Myometrial cell (primary cell): ENCODE measurements around the gene OR6C6. TPM values are rescaled to one million over a fixed set of nuclear protein-coding genes. Genes with fewer than 3 reads are reported as not detected.

Source experiments
- total RNA-seq: library from RNA; depleted of rRNA; stranded (reverse); fragments of >200 nt; gene quantifications from 2 replicates; pipeline ENCODE4 v1.2.3, GENCODE V29; 2015

OR6C6 gene
- total RNA-seq, result not detected in 2 replicates

DNA sequence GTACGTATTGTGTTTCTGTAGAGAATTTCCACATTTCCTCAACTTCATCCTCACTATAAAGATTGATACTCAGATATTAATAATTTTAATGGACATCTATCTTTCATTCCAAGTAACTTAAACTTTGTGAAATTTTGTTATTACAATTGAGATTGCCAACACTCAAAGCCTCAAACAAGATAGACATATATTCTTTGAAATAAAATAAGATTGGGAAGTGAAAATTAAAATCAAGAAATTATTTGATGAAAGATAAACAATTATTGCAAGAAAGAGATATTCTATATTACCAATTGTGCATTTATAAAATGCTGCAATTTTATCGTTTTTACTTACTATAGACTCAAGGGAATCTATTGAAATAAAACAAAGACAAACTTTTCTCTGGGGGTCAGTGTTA, at the start of gene OR6C6:
Gene OR6C6 (minus strand): TSS at position 101 of the 400 bp plus-strand sequence. CDS start 1,337 bp downstream, outside the sequence.

GRCh38 chr12:55330446-55330845, 34.1 kb upstream of the OR6C6 start, which contains the start of gene OR6C3:
Gene OR6C3 (plus strand): TSS chr12:55330746. CDS start chr12:55331701, 955 bp downstream.

DNA sequence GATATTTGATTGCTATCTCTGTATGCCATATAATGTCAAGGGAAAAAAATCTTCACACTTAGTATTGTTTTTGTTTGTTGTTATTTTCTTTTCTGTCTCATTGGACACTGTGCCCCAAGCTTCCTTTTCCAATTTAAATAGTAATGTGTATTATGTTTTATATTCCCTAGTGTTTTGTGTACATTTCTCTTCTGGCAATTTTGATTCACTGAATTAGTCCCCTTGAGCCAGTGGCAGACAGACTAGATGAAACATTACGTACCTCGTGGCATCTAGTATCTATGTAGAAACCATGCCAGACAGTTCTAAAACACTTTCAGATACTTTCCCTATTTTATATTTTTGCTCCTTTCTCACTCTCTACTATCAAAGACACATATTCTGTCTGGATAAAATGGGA, 17.7 kb upstream of the OR6C6 start, which contains the start of gene OR6C1:
Gene OR6C1 (plus strand): TSS at position 301 of the 400 bp plus-strand sequence. CDS start 6,257 bp downstream, outside the sequence.

GRCh38 chr12:55244309-55244708, 52.1 kb downstream of the OR6C6 start, which contains the start of gene OR6C74:
Gene OR6C74 (plus strand): TSS chr12:55244609. CDS start chr12:55247288, 2,679 bp downstream.

Other genes starting within 250 kb of the OR6C6 start
- not detected in 2 replicates for gene OR9K2, start 170.2 kb downstream of the OR6C6 start, total RNA-seq
- not detected in 2 replicates for gene OR10A7, start 75.5 kb downstream of the OR6C6 start, total RNA-seq
- gene OR6C74, start 52.0 kb downstream of the OR6C6 start, total RNA-seq, result not detected in 2 replicates
- gene OR6C1, start 17.8 kb upstream of the OR6C6 start, total RNA-seq, result not detected in 2 replicates
- not detected in 2 replicates for gene OR6C3, start 34.2 kb upstream of the OR6C6 start, total RNA-seq
- gene OR6C75, start 66.4 kb upstream of the OR6C6 start, total RNA-seq, result not detected in 2 replicates
- not detected in 2 replicates for gene OR6C65, start 104.0 kb upstream of the OR6C6 start, total RNA-seq
- not detected in 2 replicates for gene OR6C76, start 129.7 kb upstream of the OR6C6 start, total RNA-seq
- gene OR6C2, start 147.5 kb upstream of the OR6C6 start, total RNA-seq, result not detected in 2 replicates
- not detected in 2 replicates for gene OR6C70, start 173.6 kb upstream of the OR6C6 start, total RNA-seq
- gene OR6C68, start 195.8 kb upstream of the OR6C6 start, total RNA-seq, result not detected in 2 replicates